Tibial artery (tissue), 4 donors: ENCODE measurements around the gene PNLDC1.
A peak's percentile ranks its signal among the peaks of the same experiment; 100 is the strongest.
"Not testable (repeated sequence)": the region's sequence is repeated elsewhere in the genome, so short reads cannot be mapped to it uniquely, and the experiment has no call there.

Experiments used
- DNase-seq, 2 donors: peaks; one replicate each; pipeline ENCODE4 v3.0.0-alpha.2; 2019
- H3K27ac ChIP-seq, 2 donors: fragments of 200-600 bp; sonication (generic) in 1 of 2; 1 replicate in 1 of 2; 2 replicates in 1 of 2; pipeline ENCODE4 v1.5.1; 2018 to 2019; ENCODE audit warnings: mild to moderate bottlenecking in 1 of 2
- H3K27me3 ChIP-seq, 2 donors: fragments of 200-600 bp; sonication (generic) in 1 of 2; one replicate each; pipeline versions ENCODE4 v1.5.1 to v1.6.0; 2016 to 2019
- H3K36me3 ChIP-seq, 3 donors: fragments of 200-600 bp; sonication (generic) in 2 of 3; one replicate each; pipeline ENCODE4 v1.5.1; 2016 to 2019; ENCODE audit warnings: mild to moderate bottlenecking in 2 of 3
- H3K4me1 ChIP-seq, 4 donors: fragments of 200-600 bp; sonication (generic) in 2 of 4; 1 replicate in 3 of 4; 2 replicates in 1 of 4; pipeline ENCODE4 v1.5.1; 2016 to 2019
- H3K4me3 ChIP-seq, 2 donors: fragments of 200-600 bp; sonication (generic) in 1 of 2; 1 replicate in 1 of 2; 2 replicates in 1 of 2; pipeline ENCODE4 v1.5.1; 2018 to 2019; ENCODE audit warnings: mild to moderate bottlenecking in 2 of 2
- H3K9me3 ChIP-seq, 3 donors: fragments of 200-600 bp; sonication (generic) in 1 of 3; one replicate each; pipeline ENCODE4 v1.5.1; 2016 to 2019
- CTCF ChIP-seq, 2 experiments: fragments of 200-600 bp in 1 of 2; fragments of 450-650 bp in 1 of 2; IDR thresholded peaks; one replicate each; pipeline ENCODE4 v1.5.1; 2017 to 2019; ENCODE audit warnings: antibody characterized with exemption in 2 of 2, mild to moderate bottlenecking in 1 of 2, moderate library complexity in 1 of 2
- intact Hi-C: fragments of 100-400 bp; cut with DNase I; formaldehyde crosslinking; loops from one replicate; pipeline ENCODE4 v1.15.0; 2023; ENCODE audit warnings: low total_unique reads

The PNLDC1 gene

GRCh38 chr6:159823953-159824352 lies 23.9 kb downstream of the PNLDC1 start:
- DNase-seq, result peak in 1 of 2 donors; percentile 39
- no peak for TF ChIP-seq CTCF (IDR thresholded peaks at IDR 0.05)
- Histone ChIP-seq H3K36me3 (peaks cover 0 to 4% (median 0%) of the 10 kb centered on the region in 3 donors), H3K4me1 (no peaks in the 10 kb centered on the region), H3K4me3 (no peak overlapping the region), H3K9me3 (no peaks in the 10 kb centered on the region), H3K27me3 (no peaks in the 10 kb centered on the region), H3K27ac (no peak overlapping the region)
- intact Hi-C loops, result no loop called here

GRCh38 chr6:159824690-159825089 lies 24.6 kb downstream of the PNLDC1 start:
- intact Hi-C loops, H3K36me3 ChIP-seq, H3K9me3 ChIP-seq, H3K27ac ChIP-seq, H3K4me3 ChIP-seq, H3K4me1 ChIP-seq, H3K27me3 ChIP-seq: not testable (repeated sequence)
- DNase-seq, result peak in 1 of 2 donors; percentile 7

GRCh38 chr6:159826004-159826403 lies 25.9 kb downstream of the PNLDC1 start:
- H3K27me3 ChIP-seq, result no peaks in the 10 kb centered on the region
- DNase-seq, result peak in 1 of 2 donors; percentile 17
- no peak overlapping the region for H3K27ac ChIP-seq
- no peak for TF ChIP-seq CTCF (IDR thresholded peaks at IDR 0.05)
- H3K9me3 ChIP-seq, result no peaks in the 10 kb centered on the region
- no peaks in the 10 kb centered on the region for H3K36me3 ChIP-seq
- peaks cover 0 to 10% (median 1%) of the 10 kb centered on the region in 4 donors for H3K4me1 ChIP-seq
- intact Hi-C loops, result no loop called here
- no peak overlapping the region for H3K4me3 ChIP-seq

GRCh38 chr6:159826968-159827647 lies 27.0 kb downstream of the PNLDC1 start:
- intact Hi-C loops, result no loop called here
- no peaks in the 10 kb centered on the region for H3K36me3 ChIP-seq
- no peak overlapping the region for H3K4me3 ChIP-seq
- H3K27me3 ChIP-seq, result no peaks in the 10 kb centered on the region
- no peak overlapping the region for H3K27ac ChIP-seq
- H3K9me3 ChIP-seq, result no peaks in the 10 kb centered on the region
- H3K4me1 ChIP-seq, result peaks cover 0 to 15% (median 3%) of the 10 kb centered on the region in 4 donors
- TF ChIP-seq CTCF (IDR thresholded peaks at IDR 0.05), result no peak
- DNase-seq, result peak in 1 of 2 donors; percentile 51

- H3K36me3 ChIP-seq, result no peaks in the 10 kb centered on the region
- peaks cover 0 to 18% (median 3%) of the 10 kb centered on the region in 4 donors for H3K4me1 ChIP-seq
- no peaks in the 10 kb centered on the region for H3K27me3 ChIP-seq
- H3K4me3 ChIP-seq, result no peak overlapping the region
- no peak for TF ChIP-seq CTCF (IDR thresholded peaks at IDR 0.05)
- intact Hi-C loops, result no loop called here
- peak in 1 of 2 donors; percentile 24 for DNase-seq
- no peaks in the 10 kb centered on the region for H3K9me3 ChIP-seq
- H3K27ac ChIP-seq, result no peak overlapping the region
These were observed 28.0 kb downstream of the PNLDC1 start for GRCh38 chr6:159828074-159828473.

GRCh38 chr6:159829526-159829925 lies 29.4 kb downstream of the PNLDC1 start:
- DNase-seq, result no peak
- Histone ChIP-seq H3K4me1 (peaks cover 0 to 30% (median 7%) of the 10 kb centered on the region in 4 donors), H3K9me3 (no peaks in the 10 kb centered on the region), H3K36me3 (no peaks in the 10 kb centered on the region), H3K27ac (no peak overlapping the region), H3K4me3 (no peak overlapping the region), H3K27me3 (no peaks in the 10 kb centered on the region)
- intact Hi-C loops, result no loop called here
- TF ChIP-seq CTCF (IDR thresholded peaks at IDR 0.05), result no peak
